Kidney epithelial cell (primary cell): Measurements from ENCODE around the gene ST6GAL2. TPM values are rescaled to one million over a fixed set of nuclear protein-coding genes. Genes with fewer than 3 reads are reported as not detected.

Source experiments
- DNase-seq: peaks from one replicate; pipeline ENCODE4 v3.0.0-alpha.2; 2010; ENCODE audit warnings: low read depth
- H3K27me3 ChIP-seq: 2 replicates; pipeline ENCODE4 v1.6.0; 2011; ENCODE audit warnings: low read length; ENCODE audit not compliant: control insufficient read depth, insufficient read depth
- H3K36me3 ChIP-seq: 2 replicates; pipeline ENCODE4 v1.5.1; 2011; ENCODE audit warnings: low read length; ENCODE audit not compliant: control insufficient read depth, insufficient read depth
- H3K4me3 ChIP-seq: 2 replicates; pipeline ENCODE4 v1.5.1; 2011; ENCODE audit warnings: low read depth, mild to moderate bottlenecking, control low read depth, low read length
- CTCF ChIP-seq: IDR thresholded peaks from 2 replicates; pipeline ENCODE4 v1.5.1; 2011; ENCODE audit warnings: mild to moderate bottlenecking, moderate library complexity, low read length, control low read depth, inconsistent platforms; ENCODE audit not compliant: insufficient read depth, poor library complexity, severe bottlenecking
- total RNA-seq: library from RNA; depleted of rRNA; stranded (reverse); fragments of >200 nt; gene quantifications from 2 replicates; pipeline ENCODE4 v1.2.3, GENCODE V29; 2015

Gene ST6GAL2
- 4.5 and 5.3 TPM in 2 replicates for total RNA-seq

GRCh38 chr2:106885971-106886915 is at the start of gene ST6GAL2:
ST6GAL2 (minus strand) TSS chr2:106886167; CDS start chr2:106843977, 42,190 bp downstream.
- no peak for DNase-seq
- Histone ChIP-seq H3K36me3 (no peaks in the 10 kb centered on the region), H3K4me3 (peak within 1 kb of the TSS; percentile 53), H3K27me3 (peaks cover 13% of the 10 kb centered on the region)
- no peak for TF ChIP-seq CTCF

- Histone ChIP-seq H3K4me3 (no peak overlapping the region), H3K36me3 (no peaks in the 10 kb centered on the region), H3K27me3 (no peaks in the 10 kb centered on the region)
- TF ChIP-seq CTCF: no peak
- no peak for DNase-seq
These were observed 46.7 kb upstream of the ST6GAL2 start for GRCh38 chr2:106932644-106933043.

GRCh38 chr2:106931717-106932335 is 45.9 kb upstream of the ST6GAL2 start:
- no peak overlapping the region for H3K4me3 ChIP-seq
- no peaks in the 10 kb centered on the region for H3K36me3 ChIP-seq
- TF ChIP-seq CTCF: no peak
- no peak for DNase-seq
- H3K27me3 ChIP-seq: no peaks in the 10 kb centered on the region

- no peak for TF ChIP-seq CTCF
- Histone ChIP-seq H3K4me3 (no peak overlapping the region), H3K27me3 (no peaks in the 10 kb centered on the region), H3K36me3 (no peaks in the 10 kb centered on the region)
- DNase-seq: no peak
These were observed 35.5 kb upstream of the ST6GAL2 start for GRCh38 chr2:106921451-106921850.

- TF ChIP-seq CTCF: no peak
- DNase-seq: no peak
- H3K4me3 ChIP-seq: no peak overlapping the region
These were observed 33.0 kb upstream of the ST6GAL2 start for GRCh38 chr2:106919012-106919411.

More at GRCh38 chr2:106919012-106919411, 33.0 kb upstream of the ST6GAL2 start:
- no peaks in the 10 kb centered on the region for H3K27me3 ChIP-seq
- H3K36me3 ChIP-seq: no peaks in the 10 kb centered on the region
